Dendritic cell treated with granulocyte-macrophage colony-stimulating factor and Interleukin-4, amounts not matched to agents 40 ng/mL and 50 ng/mL, for 4 days (primary cell): Measurements from ENCODE around the gene ALDH9A1.
"Not testable (repeated sequence)": the region's sequence is repeated elsewhere in the genome, so short reads cannot be mapped to it uniquely, and the experiment has no call there.

ENCODE experiments used
- H3K27ac Mint-ChIP-seq: one replicate; pipeline ENCODE4 v1.8.0; 2022; ENCODE audit warnings: mild to moderate bottlenecking, mixed read lengths
- H3K27me3 Mint-ChIP-seq: one replicate; pipeline ENCODE4 v1.8.0; 2022; ENCODE audit warnings: mild to moderate bottlenecking, mixed read lengths
- H3K36me3 Mint-ChIP-seq: one replicate; pipeline ENCODE4 v1.8.0; 2022; ENCODE audit warnings: low read depth, mixed read lengths
- H3K4me1 Mint-ChIP-seq: one replicate; pipeline ENCODE4 v1.8.0; 2022; ENCODE audit warnings: low read depth, mixed read lengths
- H3K4me3 Mint-ChIP-seq: one replicate; pipeline ENCODE4 v1.8.0; 2022; ENCODE audit warnings: mild to moderate bottlenecking, moderate library complexity, mixed read lengths
- H3K9me3 Mint-ChIP-seq: one replicate; pipeline ENCODE4 v1.8.0; 2022; ENCODE audit warnings: mixed read lengths
- intact Hi-C: fragments of 100-400 bp; cut with micrococcal nuclease; formaldehyde crosslinking; loops from one replicate; pipeline ENCODE4 v1.15.0; 2022

ALDH9A1 gene

GRCh38 chr1:165647970-165648369, 50.4 kb downstream of the ALDH9A1 start:
- no peaks in the 10 kb centered on the region for H3K27me3 Mint-ChIP-seq
- no peaks in the 10 kb centered on the region for H3K9me3 Mint-ChIP-seq
- no peak overlapping the region for H3K27ac Mint-ChIP-seq
- peaks cover 26% of the 10 kb centered on the region for H3K4me1 Mint-ChIP-seq
- no peak overlapping the region for H3K4me3 Mint-ChIP-seq
- H3K36me3 Mint-ChIP-seq = peaks cover 60% of the 10 kb centered on the region
- intact Hi-C loops = no loop called here

DNA sequence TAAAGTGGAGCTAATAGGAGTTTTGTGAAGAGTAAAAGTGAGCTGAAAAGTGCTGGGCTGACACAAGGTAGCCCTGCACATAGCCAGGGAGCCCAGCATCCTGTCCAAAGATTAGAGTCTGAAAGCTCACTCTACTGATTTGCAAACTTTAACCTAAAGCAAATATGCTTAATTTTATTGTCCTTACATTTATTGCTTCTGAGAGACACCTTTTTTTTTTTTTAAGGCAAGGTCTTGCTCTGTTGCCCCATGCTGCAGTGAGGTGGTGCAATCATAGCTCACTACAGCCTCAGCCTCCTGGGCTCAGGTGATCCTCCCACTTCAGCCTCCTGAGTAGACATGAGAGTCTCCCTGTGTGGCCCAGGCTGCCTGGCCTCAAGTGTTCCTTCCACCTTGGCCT, 50.8 kb downstream of the ALDH9A1 start:
- Mint-ChIP-seq H3K9me3 (no peaks in the 10 kb centered on the region), H3K4me1 (peaks cover 26% of the 10 kb centered on the region), H3K4me3 (no peak overlapping the region), H3K27me3 (no peaks in the 10 kb centered on the region), H3K27ac (no peak overlapping the region), H3K36me3 (peaks cover 55% of the 10 kb centered on the region)
- intact Hi-C loops = no loop called here

DNA sequence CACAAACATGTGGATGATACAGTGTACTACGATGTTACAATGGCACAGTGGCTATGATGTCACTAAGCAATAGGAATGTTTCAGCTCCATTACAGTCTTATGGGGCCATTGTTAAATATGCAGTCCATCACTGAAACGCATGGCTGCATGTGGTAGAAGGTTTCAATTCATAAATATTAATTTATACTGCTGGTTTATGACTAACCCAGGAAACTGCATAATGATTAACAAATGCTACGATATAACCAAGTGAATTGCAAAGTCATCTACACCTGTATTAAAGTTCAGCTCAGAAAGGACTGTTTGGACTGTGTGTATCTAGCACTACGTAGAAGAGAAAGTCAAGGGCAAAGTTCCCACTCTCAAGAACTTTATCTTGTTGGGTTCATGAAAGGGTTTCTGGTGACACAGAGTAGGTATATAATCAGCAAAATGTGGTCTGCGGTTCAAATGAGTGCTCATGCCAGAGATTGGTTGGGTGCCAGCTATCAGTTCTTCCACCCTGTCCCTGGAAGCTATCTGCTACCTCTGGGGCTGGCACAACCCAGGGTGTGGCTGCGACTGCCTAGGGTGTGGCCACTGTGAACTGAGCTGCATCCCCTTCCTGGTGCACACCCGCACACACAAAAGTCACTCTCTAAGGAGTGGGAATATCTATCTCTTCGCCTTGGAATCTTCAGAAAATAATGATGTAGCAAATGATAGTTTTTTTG, 52.6 kb downstream of the ALDH9A1 start:
- Mint-ChIP-seq H3K4me3 (no peak overlapping the region), H3K27ac (no peak overlapping the region), H3K9me3 (no peaks in the 10 kb centered on the region), H3K27me3 (no peaks in the 10 kb centered on the region), H3K36me3 (peaks cover 40% of the 10 kb centered on the region), H3K4me1 (peaks cover 31% of the 10 kb centered on the region)
- intact Hi-C loops = no loop called here

- Mint-ChIP-seq H3K36me3 (peaks cover 40% of the 10 kb centered on the region), H3K9me3 (no peaks in the 10 kb centered on the region), H3K27ac (no peak overlapping the region), H3K4me1 (peaks cover 29% of the 10 kb centered on the region), H3K4me3 (no peak overlapping the region), H3K27me3 (no peaks in the 10 kb centered on the region)
- intact Hi-C loops = no loop called here
Measured at GRCh38 chr1:165644064-165644735, 54.2 kb downstream of the ALDH9A1 start.

GRCh38 chr1:165641231-165641987, 57.0 kb downstream of the ALDH9A1 start:
- no peak overlapping the region for H3K27ac Mint-ChIP-seq

GRCh38 chr1:165639821-165640623, 58.3 kb downstream of the ALDH9A1 start:
- H3K4me3 Mint-ChIP-seq = no peak overlapping the region
- H3K4me1 Mint-ChIP-seq = peaks cover 25% of the 10 kb centered on the region
- intact Hi-C loops = no loop called here
- no peaks in the 10 kb centered on the region for H3K9me3 Mint-ChIP-seq
- H3K27ac Mint-ChIP-seq = no peak overlapping the region
- no peaks in the 10 kb centered on the region for H3K27me3 Mint-ChIP-seq
- H3K36me3 Mint-ChIP-seq = peaks cover 39% of the 10 kb centered on the region

More at GRCh38 chr1:165641231-165641987, 57.0 kb downstream of the ALDH9A1 start:
- intact Hi-C loops = no loop called here
- H3K4me1 Mint-ChIP-seq = peaks cover 33% of the 10 kb centered on the region
- no peak overlapping the region for H3K4me3 Mint-ChIP-seq
- H3K36me3 Mint-ChIP-seq = peaks cover 42% of the 10 kb centered on the region
- H3K27me3 Mint-ChIP-seq = no peaks in the 10 kb centered on the region
- no peaks in the 10 kb centered on the region for H3K9me3 Mint-ChIP-seq

DNA sequence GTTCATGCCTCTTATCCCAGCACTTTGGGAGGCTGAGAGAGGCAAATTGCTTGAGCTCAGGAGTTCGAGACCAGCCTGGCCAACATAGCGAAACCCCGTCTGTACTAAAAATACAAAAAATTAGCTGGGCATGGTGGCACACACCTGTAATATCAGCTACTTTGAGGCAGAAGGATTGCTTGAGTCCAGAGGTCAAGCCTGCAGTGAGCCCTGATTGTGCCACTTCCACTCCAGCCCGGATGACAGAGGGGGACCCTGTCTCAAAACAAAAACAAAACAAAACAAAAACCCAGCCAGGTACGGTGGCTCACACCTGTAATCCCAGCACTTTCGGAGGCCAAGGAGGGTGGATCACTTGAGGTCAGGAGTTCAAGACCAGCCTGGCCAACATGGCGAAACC, 60.2 kb downstream of the ALDH9A1 start:
- intact Hi-C loops, H3K4me3 Mint-ChIP-seq, H3K27me3 Mint-ChIP-seq, H3K9me3 Mint-ChIP-seq, H3K27ac Mint-ChIP-seq: not testable (repeated sequence)
- Mint-ChIP-seq H3K36me3 (peaks cover 39% of the 10 kb centered on the region), H3K4me1 (peaks cover 38% of the 10 kb centered on the region)

DNA sequence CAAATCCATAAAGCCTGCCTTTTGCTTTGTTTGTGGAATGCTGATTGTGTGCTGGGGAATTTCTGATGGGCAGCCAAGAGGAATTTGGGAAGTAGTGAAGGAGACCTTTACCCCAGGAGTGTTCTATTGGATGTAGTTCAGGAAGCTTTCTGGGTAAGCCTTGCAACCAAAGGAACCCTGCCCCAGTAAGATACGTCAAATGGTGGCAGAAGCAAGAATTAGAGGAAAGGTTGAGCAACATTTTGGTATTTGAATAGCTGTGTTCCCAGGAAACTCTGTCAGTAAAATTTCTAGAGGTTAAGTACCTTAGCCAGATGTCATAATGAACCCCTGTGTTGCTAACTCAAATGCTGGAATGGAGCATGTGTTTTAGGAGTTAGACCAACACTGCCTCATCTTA, 60.9 kb downstream of the ALDH9A1 start:
- H3K4me1 Mint-ChIP-seq = peaks cover 38% of the 10 kb centered on the region
- no peak overlapping the region for H3K27ac Mint-ChIP-seq
- H3K9me3 Mint-ChIP-seq = no peaks in the 10 kb centered on the region
- H3K27me3 Mint-ChIP-seq = no peaks in the 10 kb centered on the region
- no peak overlapping the region for H3K4me3 Mint-ChIP-seq
- intact Hi-C loops = no loop called here
- H3K36me3 Mint-ChIP-seq = peaks cover 39% of the 10 kb centered on the region

GRCh38 chr1:165635823-165636222, 62.5 kb downstream of the ALDH9A1 start:
- H3K36me3 Mint-ChIP-seq = peaks cover 38% of the 10 kb centered on the region
- no peaks in the 10 kb centered on the region for H3K9me3 Mint-ChIP-seq
- peaks cover 34% of the 10 kb centered on the region for H3K4me1 Mint-ChIP-seq
- intact Hi-C loops = no loop called here
- no peak overlapping the region for H3K4me3 Mint-ChIP-seq
- H3K27ac Mint-ChIP-seq = no peak overlapping the region
- H3K27me3 Mint-ChIP-seq = no peaks in the 10 kb centered on the region

- Mint-ChIP-seq H3K27me3 (no peaks in the 10 kb centered on the region), H3K36me3 (peaks cover 33% of the 10 kb centered on the region), H3K4me1 (peaks cover 30% of the 10 kb centered on the region), H3K9me3 (no peaks in the 10 kb centered on the region), H3K27ac (no peak overlapping the region), H3K4me3 (no peak overlapping the region)
- intact Hi-C loops = no loop called here
Measured at GRCh38 chr1:165635329-165635728, 63.0 kb downstream of the ALDH9A1 start.

- Mint-ChIP-seq H3K4me3 (no peak overlapping the region), H3K27ac (no peak overlapping the region)
Measured at GRCh38 chr1:165634154-165634921, 64.0 kb downstream of the ALDH9A1 start.

GRCh38 chr1:165633614-165634013, 64.7 kb downstream of the ALDH9A1 start:
- Mint-ChIP-seq H3K27me3 (no peaks in the 10 kb centered on the region), H3K27ac (no peak overlapping the region), H3K9me3 (no peaks in the 10 kb centered on the region), H3K4me3 (no peak overlapping the region), H3K4me1 (peaks cover 39% of the 10 kb centered on the region), H3K36me3 (peaks cover 21% of the 10 kb centered on the region)
- intact Hi-C loops = loop anchor here (2.0 to 5.0 kb wide), 3 partner anchors 64 to 859 kb away; partner anchors contain the start of genes ALDH9A1 and TMCO1

More at GRCh38 chr1:165634154-165634921, 64.0 kb downstream of the ALDH9A1 start:
- Mint-ChIP-seq H3K36me3 (peaks cover 23% of the 10 kb centered on the region), H3K9me3 (no peaks in the 10 kb centered on the region), H3K4me1 (peaks cover 32% of the 10 kb centered on the region), H3K27me3 (no peaks in the 10 kb centered on the region)
- intact Hi-C loops = loop anchor here (5.0 kb wide), 2 partner anchors 63 to 858 kb away; partner anchors contain the start of gene ALDH9A1

GRCh38 chr1:165632491-165632890, 65.9 kb downstream of the ALDH9A1 start:
- Mint-ChIP-seq H3K9me3 (no peaks in the 10 kb centered on the region), H3K36me3 (peaks cover 10% of the 10 kb centered on the region), H3K4me1 (peaks cover 33% of the 10 kb centered on the region), H3K27ac (no peak overlapping the region), H3K4me3 (peak overlapping the region; percentile 54), H3K27me3 (no peaks in the 10 kb centered on the region)
- intact Hi-C loops = loop anchor here (2.0 to 5.0 kb wide), 3 partner anchors 65 to 860 kb away; partner anchors contain the start of genes ALDH9A1 and TMCO1
